GM12865 (cell line): ENCODE measurements around the gene WIPF2.

ENCODE experiments used
- DNase-seq: peaks from one replicate; pipeline ENCODE4 v3.0.0; 2010; ENCODE audit warnings: low read depth
- H3K4me3 ChIP-seq: 2 replicates; pipeline ENCODE4 v1.5.1; 2011; ENCODE audit warnings: mild to moderate bottlenecking, low read depth, low read length, control low read depth
- CTCF ChIP-seq: IDR thresholded peaks from 2 replicates; pipeline ENCODE4 v1.5.1; 2011; ENCODE audit warnings: low read length, control low read depth, low read depth, inconsistent platforms; ENCODE audit not compliant: insufficient read depth; ENCODE audit errors: missing control alignments

WIPF2 gene

GRCh38 chr17:40320756-40321523 is 101.8 kb downstream of the WIPF2 start:
- peak overlapping the region; percentile 96 for H3K4me3 ChIP-seq
- no peak for DNase-seq

GRCh38 chr17:40321524-40321929 is 102.4 kb downstream of the WIPF2 start:
- DNase-seq = no peak
- TF ChIP-seq CTCF = no peak
- H3K4me3 ChIP-seq = peak overlapping the region; percentile 96

More at GRCh38 chr17:40320756-40321523, 101.8 kb downstream of the WIPF2 start:
- no peak for TF ChIP-seq CTCF

DNA sequence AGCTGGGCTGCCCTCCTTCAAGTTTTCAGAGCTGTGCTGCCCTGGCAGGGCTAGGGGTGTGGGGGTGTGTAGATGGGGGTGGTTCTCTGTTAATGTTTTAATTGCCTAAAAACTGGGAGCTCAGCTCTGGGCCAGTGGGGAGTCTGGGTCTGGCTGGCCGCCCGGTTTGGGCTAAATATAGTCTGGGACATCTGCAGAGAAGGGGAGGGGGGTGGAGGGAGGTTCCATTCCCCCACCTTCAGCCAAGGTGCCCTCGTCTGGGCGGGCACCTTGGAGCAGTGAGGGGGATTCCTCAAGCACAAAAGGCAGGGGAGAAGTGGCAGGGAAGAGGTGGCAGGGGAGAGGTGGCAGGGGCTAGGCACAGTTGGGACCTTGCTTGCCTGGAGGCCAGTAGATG is 102.9 kb downstream of the WIPF2 start:
- TF ChIP-seq CTCF = no peak
- H3K4me3 ChIP-seq = peak overlapping the region; percentile 96
- DNase-seq = no peak

- no peak for TF ChIP-seq CTCF
- H3K4me3 ChIP-seq = peak overlapping the region; percentile 96
- DNase-seq = peak; percentile 96
Measured at GRCh38 chr17:40322358-40323315, 103.5 kb downstream of the WIPF2 start.

DNA sequence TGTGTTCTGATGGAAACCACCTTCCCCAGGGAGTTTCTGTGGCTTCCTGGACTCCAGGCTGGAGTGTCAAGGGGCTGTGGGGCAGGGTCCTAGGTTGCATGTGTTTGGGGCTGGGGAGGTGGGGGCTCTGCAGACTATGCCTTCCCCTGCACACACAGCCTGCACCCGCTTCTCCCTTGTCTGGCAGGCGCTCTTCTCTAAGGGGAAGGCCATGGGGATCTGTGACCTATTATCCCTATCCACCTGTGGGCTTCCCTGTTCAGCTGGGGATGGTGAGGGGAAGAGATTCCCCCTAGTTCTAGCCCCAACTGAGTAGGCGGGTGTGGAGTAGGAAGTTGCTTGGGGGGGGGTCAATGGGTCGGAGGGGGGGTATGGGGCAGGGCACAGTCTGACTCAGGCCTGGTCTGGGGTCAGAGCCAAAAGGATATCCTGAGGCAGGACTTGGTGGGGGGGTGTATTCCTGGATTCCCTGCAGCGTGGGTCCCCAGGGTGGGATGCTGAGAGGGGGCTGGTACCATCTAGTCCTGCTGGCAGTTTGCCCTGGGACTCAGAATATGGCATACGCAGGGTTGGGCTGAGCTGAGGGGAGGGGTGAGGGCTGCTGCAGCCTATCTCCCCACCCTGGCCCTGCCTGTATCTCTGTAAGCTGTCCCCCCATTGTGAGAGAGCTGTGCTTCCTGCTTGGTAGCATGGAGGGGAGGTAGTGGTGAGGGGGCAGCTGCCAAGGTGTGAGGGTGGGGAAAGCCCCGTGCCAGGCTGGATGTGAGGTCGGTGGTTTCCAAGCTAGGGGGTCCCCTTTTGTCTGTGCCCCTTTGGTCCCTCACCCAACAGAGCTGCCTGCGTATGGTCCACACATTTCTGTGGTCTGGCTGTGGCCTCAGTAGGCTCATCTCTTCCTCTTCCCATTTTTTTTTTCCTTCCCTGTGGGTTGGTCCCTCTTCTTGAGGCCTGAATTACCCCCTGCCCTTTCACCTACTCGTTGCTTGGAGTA is 104.6 kb downstream of the WIPF2 start:
- peak; percentile 82 for DNase-seq
- peak overlapping the region; percentile 96 for H3K4me3 ChIP-seq
- no peak for TF ChIP-seq CTCF

DNA sequence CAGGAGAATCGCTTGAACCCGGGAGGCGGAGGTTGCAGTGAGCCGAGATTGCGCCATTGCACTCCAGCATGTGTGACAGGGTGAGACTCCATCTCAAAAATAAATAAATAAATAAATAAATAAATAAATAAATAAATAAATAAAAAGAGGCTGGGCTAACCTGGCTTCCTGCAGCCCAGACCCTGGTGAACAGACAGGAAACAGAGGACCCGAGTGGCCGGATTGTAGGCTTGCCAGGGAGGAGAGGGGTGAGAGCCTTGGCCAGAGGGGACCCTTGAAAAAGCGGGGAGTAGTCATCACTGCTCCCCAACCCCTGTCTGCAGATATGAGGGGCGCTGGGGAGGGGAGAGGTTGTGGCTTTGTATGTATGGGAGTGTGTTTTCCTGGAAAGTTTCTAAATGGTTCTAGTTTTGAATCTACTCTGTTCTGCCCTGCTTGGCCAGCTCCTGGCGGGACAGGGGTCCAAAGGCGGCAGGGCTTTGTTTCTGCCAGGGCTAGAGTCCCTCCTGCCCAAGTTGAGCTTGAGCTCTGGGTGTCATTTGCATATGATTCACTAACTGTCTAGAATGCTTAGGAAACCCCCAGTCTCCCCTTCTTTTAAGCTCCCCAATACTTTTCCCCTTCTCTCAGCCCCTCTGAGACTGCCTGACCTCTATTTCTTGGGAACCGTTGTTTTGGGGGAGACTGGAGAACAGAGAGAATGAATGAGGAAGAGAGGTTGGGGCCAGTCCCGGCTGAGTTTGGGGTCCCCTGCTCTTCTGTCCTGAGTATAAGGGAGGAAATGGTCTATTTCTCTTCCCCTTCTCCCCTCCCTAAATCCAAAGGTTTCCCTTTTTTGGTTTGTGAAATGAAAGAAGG is 106.3 kb downstream of the WIPF2 start:
- TF ChIP-seq CTCF = no peak
- peak overlapping the region; percentile 96 for H3K4me3 ChIP-seq
- peak; percentile 59 for DNase-seq
